Fibroblast of skin of left biceps (primary cell): Measurements from ENCODE around the gene EFNA2.

Experiments
- DNase-seq, 2 experiments: peaks; one replicate each; pipeline ENCODE4 v3.0.0-alpha.2; 2013; ENCODE audit warnings: low read depth in 2 of 2

Gene EFNA2

GRCh38 chr19:1284293-1284978 lies 1.2 kb upstream of the EFNA2 start:
- no peak for DNase-seq

DNA sequence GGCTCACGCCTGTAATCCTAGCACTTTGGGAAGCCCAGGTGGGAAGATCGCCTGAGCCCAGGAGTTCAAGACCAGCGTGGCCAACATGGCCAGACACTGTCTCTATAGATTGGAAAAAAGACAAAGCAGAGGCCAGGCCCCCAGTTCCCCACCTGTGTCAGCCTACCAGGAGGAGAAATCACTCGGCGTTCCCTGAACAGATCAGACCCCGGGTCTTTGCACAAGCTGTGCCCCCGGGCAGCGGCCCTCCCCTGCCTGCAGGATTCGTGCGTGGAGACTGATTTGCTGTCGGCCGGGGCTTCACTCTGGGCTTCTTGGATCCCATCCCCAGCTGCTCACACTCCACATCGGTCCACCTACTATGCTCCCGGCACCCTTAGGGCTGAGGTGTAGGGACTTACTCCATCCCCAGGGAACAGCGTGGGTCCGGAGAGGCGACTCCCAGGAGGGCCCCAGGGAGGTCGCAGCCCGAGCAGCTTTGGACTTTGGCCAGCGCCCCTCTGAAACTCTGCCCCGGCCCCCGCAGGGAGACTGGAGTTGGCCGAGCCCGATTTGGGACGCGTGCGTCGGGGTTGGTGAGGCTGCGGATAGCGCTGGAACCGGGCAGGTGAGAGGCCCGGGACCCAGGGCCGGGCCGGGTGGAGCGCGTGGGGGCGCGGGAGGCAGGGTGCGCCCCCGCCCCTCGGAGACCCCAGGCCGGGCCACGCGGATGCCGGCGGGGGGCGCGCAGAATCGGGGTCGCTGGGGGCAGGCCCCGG lies 515 bp upstream of the EFNA2 start:
- DNase-seq: no peak

GRCh38 chr19:1286487-1287353 lies 1.0 kb downstream of the EFNA2 start:
- no peak for DNase-seq

DNA sequence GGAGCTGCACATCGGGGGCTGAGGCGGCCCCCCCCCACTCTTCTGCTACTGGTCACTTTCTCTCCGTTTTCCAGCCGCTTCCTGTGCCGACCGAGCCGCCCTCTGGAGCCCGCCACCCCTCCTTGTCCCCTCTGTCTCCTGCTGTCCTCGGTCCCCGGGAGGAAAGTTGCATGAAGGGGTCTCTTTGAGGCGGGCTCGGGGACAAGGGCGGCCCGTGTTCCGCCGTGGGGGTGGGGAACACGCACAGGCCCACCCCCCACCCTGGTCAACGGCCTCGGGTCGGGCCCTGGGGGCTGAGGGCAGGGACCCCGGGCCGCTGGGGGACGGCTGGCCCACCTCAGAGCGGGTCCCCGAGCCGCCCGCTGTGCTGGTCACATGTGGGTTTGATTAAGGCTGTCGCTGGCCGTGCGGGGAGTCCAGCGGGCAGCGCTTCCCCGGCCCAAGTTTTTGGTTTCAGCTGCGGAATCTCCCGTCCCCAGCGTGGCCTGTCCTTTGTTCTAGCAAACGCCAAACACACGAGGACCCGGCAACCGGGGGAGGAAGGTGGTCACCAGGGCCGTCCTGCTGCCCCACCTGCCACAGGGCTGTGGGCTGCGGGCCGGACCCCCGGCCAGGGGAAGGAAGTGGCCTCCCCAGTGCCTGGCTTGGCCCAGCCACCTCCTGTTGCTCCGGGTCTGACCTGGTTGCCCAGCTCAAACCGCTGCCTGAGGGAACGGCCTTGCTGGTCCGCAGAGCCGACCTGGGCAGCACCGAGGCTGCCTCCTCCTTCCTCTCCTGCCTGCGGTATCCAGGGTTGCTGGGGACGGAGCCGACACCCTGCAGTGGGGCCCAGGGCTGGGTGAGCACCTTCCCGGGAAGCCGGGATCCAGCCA lies 1.9 kb downstream of the EFNA2 start:
- no peak for DNase-seq

GRCh38 chr19:1288226-1288612 lies 2.5 kb downstream of the EFNA2 start:
- no peak for DNase-seq

- no peak for DNase-seq
Observed at GRCh38 chr19:1288833-1289685, 3.4 kb downstream of the EFNA2 start.

DNA sequence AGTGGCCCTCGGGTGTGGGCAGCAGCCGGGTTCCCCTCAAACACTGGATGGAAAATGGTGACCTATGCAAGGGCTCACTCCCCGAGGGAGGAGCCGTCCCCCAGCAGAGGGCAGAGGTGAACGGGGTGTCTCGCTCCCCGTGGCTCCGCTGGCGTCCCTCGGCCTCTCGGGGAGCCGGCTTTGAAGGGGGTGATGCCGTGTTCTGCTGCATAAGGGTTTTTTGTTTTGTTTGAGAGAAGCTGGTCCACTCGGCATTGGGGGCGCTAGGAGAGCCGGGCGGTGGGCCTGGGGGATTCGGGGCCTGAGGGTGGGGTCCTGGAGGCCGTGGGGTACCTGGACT lies 4.0 kb downstream of the EFNA2 start:
- DNase-seq: no peak

DNA sequence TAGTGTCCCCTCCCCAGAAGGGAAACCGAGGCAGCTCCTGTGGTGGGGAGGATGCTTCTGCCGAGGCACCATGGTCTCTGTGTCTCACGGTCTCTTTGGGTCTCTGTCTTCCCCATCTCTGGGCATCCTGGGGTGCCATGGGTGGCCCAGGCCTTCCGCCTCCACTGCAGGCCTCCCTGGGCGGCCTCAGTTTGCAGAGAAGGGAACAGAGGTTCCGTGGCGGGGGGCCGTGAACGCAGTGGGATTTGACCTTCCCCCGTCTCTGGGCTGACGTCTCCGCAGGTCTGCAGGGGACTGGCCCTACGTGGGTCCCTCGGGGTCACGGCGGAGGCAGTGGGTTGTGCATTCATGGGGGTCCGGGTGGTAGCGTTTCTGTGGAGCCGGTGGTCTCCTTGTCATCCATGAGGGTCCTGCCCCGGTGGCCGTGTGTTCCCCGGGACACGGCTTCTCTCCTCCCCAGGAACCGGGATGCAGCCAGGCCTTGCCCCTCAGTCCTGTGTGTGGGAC lies 4.6 kb downstream of the EFNA2 start:
- DNase-seq: no peak

DNA sequence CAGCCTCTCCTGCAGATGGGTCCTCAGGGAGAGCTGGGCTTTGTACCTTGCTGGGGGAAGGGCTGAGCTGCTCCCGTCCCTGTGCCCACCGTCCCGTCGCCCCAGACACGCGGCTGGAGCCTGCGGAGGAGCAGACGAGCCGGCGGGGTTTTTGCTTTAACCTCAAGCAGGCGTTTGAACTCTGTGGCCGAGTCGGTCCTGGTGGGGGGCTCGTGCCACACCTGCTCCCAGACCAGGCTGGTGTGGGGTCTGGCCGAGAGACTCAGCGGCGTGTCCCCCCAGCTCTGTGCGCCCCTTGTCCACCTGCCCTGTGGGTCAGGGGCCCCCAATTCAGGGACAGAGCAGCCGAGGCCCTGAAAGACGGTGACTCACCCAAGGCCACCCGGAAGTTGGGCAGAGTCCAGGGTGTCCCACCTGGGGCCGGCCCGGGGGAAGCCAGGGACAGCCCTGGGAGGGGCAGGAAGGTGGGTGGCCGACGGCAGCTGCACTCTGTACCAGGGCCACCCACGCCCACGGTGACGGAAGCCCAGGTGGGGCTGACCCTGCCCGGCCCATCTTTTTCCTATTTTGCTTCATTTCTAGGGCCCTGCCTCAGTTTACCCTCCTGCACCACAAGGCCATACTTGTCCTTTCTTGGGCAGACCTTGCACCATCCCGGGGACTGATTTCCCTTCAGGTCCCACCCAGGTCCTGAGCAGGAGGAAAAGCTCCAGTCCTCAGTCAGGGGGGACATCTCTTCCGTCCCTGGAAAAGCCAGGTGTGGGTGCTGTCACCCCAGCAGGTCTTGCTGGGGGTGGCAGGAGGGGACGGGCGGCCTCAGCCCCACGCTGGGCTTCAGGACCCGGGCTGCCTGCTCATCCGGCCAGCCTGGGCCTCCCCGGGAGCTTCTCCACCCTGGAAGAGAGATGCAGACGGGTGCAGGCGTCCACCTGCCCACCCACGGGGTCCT lies 5.3 kb downstream of the EFNA2 start:
- DNase-seq: no peak

DNA sequence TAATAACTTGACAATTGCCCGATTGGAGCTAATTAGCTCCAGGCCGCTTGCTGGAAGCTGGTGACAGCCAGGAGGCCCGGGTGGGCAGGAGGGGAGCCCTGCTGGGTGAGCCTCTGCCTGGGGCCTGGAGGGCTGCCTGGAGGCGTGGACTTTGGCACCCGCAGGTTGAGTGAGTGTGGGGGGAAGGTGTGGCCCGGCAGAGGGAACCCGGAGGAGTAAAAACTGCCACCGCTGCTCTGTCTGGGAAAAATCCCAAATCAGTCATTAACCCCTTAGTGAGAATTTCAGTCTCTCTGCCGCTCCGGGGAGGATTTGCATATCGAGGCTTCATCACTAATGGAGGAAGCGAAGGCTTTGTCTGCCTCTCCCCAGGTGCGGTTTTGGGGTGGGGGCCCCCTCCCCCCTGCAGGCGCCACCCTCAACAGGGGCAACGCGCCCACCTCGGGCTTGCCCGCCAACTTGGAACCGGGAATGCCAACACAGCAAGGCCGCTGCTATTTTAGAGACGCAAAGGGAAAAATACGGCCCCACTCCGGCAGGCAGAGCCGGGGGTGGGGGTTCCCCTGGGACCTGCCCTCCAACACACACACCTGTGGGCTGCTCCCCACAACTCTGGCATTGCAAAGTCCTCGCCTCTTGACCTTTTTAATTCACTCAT lies 6.2 kb downstream of the EFNA2 start:
- DNase-seq: no peak

- no peak for DNase-seq
Observed at GRCh38 chr19:1292419-1293151, 6.9 kb downstream of the EFNA2 start.

DNA sequence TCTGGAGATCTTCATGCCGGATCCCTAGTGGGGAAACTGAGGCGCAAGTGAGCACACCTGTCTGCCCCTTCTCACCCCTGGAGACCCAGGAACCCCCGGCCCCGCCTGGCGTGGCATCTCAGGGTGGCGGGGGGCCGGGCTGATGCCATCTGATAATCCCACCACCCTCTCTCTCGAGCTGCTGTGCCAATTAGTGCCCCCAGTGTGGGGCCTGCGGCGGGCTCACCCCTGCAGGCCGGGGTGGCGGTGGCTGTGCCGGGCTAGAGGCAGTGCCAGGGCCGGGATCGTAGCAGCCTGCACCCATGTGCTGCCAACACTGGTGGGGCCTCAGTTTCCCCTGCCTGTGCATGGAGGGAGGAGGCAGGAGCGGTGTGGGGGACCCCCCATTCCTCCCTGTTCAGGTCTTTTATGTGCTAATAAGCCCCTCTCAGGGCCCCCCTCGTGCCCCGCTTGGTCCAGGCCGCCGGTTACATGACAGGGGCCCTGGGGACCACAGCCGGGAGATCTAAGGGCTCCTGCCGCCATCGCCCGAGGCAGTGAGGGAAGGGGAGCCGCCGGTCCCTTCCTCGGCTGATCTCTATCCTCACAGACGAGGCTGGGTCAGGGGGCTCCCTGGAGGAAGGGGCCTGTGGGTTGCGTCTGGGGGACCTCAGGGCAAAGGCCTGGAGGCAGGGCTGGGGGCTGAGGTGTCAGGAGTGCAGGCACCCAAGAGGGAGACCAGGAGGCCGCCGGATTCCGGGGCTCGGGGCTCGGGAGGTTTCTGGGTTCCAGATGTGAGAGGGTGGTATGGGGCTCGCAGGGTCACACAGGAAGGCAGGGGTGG lies 8.3 kb downstream of the EFNA2 start:
- DNase-seq: no peak

DNA sequence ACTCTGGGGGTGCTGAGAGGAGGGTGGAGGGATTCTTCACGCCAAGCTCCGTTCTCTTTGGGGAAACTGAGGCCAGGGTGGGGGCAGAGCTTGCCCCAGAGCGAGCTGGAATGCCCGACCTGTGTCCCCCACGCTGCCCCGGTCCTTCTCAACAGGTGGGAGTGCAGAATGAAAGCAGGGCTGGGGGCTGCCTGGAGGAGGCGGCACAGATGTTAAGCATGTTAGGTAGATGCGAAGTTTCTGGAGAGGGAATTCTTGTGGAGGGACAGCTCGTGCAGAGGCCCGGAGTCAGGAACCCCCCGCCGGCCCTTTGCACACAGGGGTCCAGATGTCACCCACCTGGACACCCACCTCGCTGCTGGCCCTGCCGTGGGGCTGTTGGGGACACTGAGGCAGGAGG lies 9.0 kb downstream of the EFNA2 start:
- no peak for DNase-seq

DNA sequence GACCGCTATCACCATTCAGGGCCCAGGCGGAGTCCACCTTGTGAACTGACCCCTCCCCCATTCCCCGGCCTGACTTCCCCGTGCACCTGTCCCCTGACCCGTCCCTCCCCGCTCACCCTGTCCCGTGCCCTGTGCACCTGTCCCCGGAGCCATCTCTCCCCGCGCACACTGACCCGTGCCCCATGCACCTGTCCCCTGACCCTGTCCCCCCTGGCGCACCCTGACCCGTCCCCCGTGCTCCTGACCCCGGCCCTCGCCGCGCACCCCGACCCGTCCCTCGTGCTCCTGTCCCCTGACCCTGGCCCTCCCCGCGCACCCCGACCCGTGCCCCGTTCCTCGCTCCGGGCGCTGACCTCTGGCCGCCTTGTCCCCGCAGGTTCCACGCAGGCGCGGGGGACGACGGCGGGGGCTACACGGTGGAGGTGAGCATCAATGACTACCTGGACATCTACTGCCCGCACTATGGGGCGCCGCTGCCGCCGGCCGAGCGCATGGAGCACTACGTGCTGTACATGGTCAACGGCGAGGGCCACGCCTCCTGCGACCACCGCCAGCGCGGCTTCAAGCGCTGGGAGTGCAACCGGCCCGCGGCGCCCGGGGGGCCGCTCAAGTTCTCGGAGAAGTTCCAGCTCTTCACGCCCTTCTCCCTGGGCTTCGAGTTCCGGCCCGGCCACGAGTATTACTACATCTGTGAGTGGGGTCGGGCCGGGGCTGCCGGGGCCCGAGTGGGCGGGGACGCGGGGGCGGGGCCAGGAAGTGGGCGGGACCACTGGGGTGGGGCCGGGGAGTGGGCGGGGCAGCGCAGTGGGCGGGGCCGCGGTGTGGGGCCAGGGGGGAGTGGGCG lies 9.7 kb downstream of the EFNA2 start:
- DNase-seq: no peak

GRCh38 chr19:1296078-1296477 lies 10.4 kb downstream of the EFNA2 start:
- no peak for DNase-seq

DNA sequence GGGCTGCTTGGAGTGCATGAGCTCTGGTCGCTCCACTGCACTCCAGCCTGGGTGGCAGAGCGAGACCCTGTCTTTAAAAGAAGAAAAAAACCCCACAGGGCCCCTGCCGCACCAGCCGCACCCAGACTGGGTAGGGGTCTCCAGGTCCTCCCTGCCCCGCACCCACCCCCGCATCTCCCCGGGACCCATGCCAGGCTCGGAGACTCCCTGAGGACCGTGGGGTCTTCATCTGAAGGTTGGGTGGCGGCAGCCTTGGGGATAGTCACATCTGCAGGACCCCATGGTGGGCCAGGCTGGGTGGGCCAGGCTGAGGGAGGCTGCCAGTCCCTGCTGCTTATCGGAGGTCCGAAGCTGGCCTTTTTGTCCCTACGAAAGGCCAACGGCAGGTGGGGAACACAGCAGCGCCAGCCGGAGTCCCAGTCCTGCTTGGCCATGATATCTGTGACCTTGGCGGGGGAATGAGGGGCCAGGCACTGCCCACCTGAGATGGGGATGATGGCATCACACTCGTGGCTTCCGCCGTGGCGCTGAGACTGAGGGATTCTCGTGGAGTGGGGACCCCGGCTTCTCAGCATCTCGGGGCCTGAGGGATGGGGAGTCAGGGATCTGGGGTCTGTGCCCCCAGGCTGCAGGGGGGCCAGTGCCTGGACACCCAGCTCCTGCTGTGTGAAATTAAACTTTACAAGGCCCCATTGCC lies 11.1 kb downstream of the EFNA2 start:
- DNase-seq: no peak
